Activated CD8-positive, alpha-beta T cell treated with anti-CD3 and anti-CD28 coated beads for 36 hours (primary cell): Measurements from ENCODE around the gene LY86. TPM values are rescaled to one million over a fixed set of nuclear protein-coding genes. Genes with fewer than 3 reads are reported as not detected.

Source experiments
- ATAC-seq: fragments of 200-7000 bp; cut with Tn5 transposase; one replicate; pipeline ENCODE4 v1.10.0; 2021; ENCODE audit warnings: mild to moderate bottlenecking, moderate library complexity
- CTCF ChIA-PET: fragments of 350-600 bp; sonication (Branson Sonifier 250); formaldehyde crosslinking; loops from one replicate; lab custom pipeline; 2021; ENCODE audit warnings: antibody characterized with exemption; lab: Charles Lee
- POLR2A ChIA-PET: fragments of 350-600 bp; sonication (Branson Sonifier 250); formaldehyde crosslinking; loops from one replicate; lab custom pipeline; 2021; ENCODE audit warnings: antibody characterized with exemption; lab: Charles Lee
- DNase-seq: peaks from one replicate; pipeline ENCODE4 v3.0.0-alpha.2; 2020
- H3K27ac Mint-ChIP-seq: one replicate; pipeline ENCODE4 v1.8.0; 2021; ENCODE audit warnings: mild to moderate bottlenecking, mixed read lengths
- H3K27me3 Mint-ChIP-seq: one replicate; pipeline ENCODE4 v1.8.0; 2021; ENCODE audit warnings: mixed read lengths
- H3K36me3 Mint-ChIP-seq: one replicate; pipeline ENCODE4 v1.8.0; 2021; ENCODE audit warnings: low read depth, mixed read lengths
- H3K4me1 Mint-ChIP-seq: one replicate; pipeline ENCODE4 v1.8.0; 2021; ENCODE audit warnings: low read depth, mixed read lengths
- H3K4me3 Mint-ChIP-seq: one replicate; pipeline ENCODE4 v1.8.0; 2021; ENCODE audit warnings: mild to moderate bottlenecking, moderate library complexity, mixed read lengths
- H3K9me3 Mint-ChIP-seq: one replicate; pipeline ENCODE4 v1.8.0; 2021; ENCODE audit warnings: mixed read lengths
- intact Hi-C: fragments of 100-400 bp; cut with micrococcal nuclease; formaldehyde crosslinking; loops from one replicate; pipeline ENCODE4 v1.10.0; 2022
- total RNA-seq, 2 experiments: library from RNA; stranded (reverse); gene quantifications; one replicate each; pipeline ENCODE4 v1.2.3, GENCODE V29; 2021
- TF ChIP-seq, protein P1 (sequence below): fragments of 200-600 bp; IDR thresholded peaks from one replicate; pipeline ENCODE4 v1.8.0; 2022; ENCODE audit warnings: antibody characterized with exemption, mild to moderate bottlenecking

LY86 gene
- total RNA-seq, 2 experiments from 2014 or later = 0.32 TPM; not detected in 1

DNA sequence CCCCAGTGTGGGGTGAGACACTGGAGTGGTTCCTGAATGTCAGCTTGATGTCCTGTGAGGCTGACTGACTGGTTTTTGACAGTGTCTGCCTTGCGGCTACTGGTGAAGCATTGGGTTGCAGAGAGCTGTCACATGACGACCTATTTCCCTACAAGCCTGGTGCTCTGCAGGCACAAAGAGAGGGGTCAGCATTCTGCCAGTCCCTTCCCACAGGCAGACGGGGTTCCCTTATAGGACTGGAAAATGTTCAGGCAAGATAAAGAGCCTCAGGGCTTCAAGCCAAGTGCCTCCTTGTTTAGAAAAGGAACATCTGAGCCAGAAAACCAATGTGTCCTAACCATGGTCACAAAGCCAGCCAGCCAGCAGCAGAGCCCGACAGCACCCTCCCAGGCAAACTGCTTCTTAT, 11.0 kb downstream of the LY86 start:
- TF ChIP-seq, protein P1, sequence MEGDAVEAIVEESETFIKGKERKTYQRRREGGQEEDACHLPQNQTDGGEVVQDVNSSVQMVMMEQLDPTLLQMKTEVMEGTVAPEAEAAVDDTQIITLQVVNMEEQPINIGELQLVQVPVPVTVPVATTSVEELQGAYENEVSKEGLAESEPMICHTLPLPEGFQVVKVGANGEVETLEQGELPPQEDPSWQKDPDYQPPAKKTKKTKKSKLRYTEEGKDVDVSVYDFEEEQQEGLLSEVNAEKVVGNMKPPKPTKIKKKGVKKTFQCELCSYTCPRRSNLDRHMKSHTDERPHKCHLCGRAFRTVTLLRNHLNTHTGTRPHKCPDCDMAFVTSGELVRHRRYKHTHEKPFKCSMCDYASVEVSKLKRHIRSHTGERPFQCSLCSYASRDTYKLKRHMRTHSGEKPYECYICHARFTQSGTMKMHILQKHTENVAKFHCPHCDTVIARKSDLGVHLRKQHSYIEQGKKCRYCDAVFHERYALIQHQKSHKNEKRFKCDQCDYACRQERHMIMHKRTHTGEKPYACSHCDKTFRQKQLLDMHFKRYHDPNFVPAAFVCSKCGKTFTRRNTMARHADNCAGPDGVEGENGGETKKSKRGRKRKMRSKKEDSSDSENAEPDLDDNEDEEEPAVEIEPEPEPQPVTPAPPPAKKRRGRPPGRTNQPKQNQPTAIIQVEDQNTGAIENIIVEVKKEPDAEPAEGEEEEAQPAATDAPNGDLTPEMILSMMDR = no peak

DNA sequence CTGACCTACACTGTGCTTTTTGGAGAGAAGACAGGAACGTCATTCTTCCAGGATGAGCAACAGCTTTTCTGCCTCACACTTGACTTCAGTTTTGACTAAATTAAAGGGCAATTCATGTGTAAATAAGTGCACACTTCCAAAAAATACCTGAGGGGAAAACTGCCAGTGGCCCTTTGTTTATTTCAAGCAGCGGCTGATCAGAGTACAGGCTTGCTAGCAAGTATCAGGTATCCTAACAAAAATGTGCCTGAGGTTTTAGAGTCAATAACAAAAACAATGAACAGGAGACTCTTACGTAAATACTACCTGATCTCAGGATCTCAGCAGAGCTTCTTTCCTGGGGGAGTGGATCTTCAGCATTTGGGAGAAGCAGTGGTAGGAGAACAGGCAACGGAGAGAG, 12.4 kb downstream of the LY86 start:
- no peak overlapping the region for H3K27ac Mint-ChIP-seq
- DNase-seq (no peak), ATAC-seq (no peak)
- CTCF ChIA-PET = no interaction called here
- POLR2A ChIA-PET = interaction anchor here (0.6 kb wide), 1 partner anchor 309 kb away, joined by 3 read pairs; no protein-coding TSS in a partner anchor
- no peaks in the 10 kb centered on the region for H3K36me3 Mint-ChIP-seq
- intact Hi-C loops = no loop called here
- peaks cover 3% of the 10 kb centered on the region for H3K9me3 Mint-ChIP-seq
- no peaks in the 10 kb centered on the region for H3K27me3 Mint-ChIP-seq
- no peak overlapping the region for H3K4me3 Mint-ChIP-seq
- H3K4me1 Mint-ChIP-seq = peaks cover 13% of the 10 kb centered on the region
- TF ChIP-seq, protein P1 = no peak

More for the DNA sequence above, 11.0 kb downstream of the LY86 start:
- H3K4me1 Mint-ChIP-seq = peaks cover 14% of the 10 kb centered on the region
- ATAC-seq (no peak), DNase-seq (no peak)
- peaks cover 3% of the 10 kb centered on the region for H3K9me3 Mint-ChIP-seq
- H3K27me3 Mint-ChIP-seq = no peaks in the 10 kb centered on the region
- H3K4me3 Mint-ChIP-seq = no peak overlapping the region
- no peaks in the 10 kb centered on the region for H3K36me3 Mint-ChIP-seq
- no peak overlapping the region for H3K27ac Mint-ChIP-seq
- intact Hi-C loops = no loop called here
- ChIA-PET CTCF (no interaction called here), POLR2A (no interaction called here)

DNA sequence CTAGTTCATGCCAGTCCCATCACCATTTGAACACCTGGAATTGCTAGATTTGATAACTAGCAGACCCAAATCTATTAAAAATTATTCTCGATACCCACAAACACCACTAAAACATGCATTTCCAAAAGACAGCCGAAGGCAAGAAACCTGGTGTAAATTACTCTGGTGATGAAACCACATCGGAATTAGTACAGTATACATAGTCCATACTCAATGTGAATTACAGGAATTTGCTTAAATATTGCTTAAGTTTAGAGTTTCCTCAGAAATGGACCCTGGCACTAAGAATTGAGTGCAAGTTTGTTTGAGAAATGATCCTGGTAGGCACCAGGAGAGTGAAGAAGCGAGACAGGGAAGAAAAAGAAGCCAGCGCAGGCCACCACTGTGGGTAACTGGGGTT, 13.7 kb downstream of the LY86 start:
- intact Hi-C loops = no loop called here
- ATAC-seq (no peak), DNase-seq (no peak)
- Mint-ChIP-seq H3K4me3 (no peak overlapping the region), H3K4me1 (peaks cover 3% of the 10 kb centered on the region), H3K36me3 (no peaks in the 10 kb centered on the region), H3K9me3 (peaks cover 3% of the 10 kb centered on the region), H3K27ac (no peak overlapping the region), H3K27me3 (no peaks in the 10 kb centered on the region)
- ChIA-PET POLR2A (no interaction called here), CTCF (no interaction called here)
- TF ChIP-seq, protein P1 = no peak

DNA sequence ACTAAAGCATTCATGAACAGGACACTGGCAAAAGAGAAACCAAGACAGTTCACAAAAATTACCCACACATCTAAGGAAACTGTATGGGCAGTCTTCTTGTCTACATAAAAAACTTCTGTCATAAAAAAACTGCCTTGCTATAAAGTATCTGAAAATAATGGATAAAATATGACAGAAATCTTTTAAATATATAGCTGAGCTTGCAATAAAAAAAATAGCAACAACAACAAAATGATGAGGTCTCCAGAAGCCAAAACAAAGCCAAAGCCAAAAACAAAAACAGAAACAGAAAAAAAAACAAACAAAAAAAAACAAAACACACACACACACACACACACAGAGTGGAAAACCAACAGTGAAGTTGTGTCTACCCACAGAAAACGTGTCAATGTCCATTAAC, 14.8 kb downstream of the LY86 start:
- H3K27me3 Mint-ChIP-seq = no peaks in the 10 kb centered on the region
- peaks cover 3% of the 10 kb centered on the region for H3K9me3 Mint-ChIP-seq
- peaks cover 3% of the 10 kb centered on the region for H3K4me1 Mint-ChIP-seq
- no peaks in the 10 kb centered on the region for H3K36me3 Mint-ChIP-seq
- ChIA-PET POLR2A (no interaction called here), CTCF (no interaction called here)
- H3K27ac Mint-ChIP-seq = no peak overlapping the region
- no peak for ATAC-seq
- H3K4me3 Mint-ChIP-seq = no peak overlapping the region
- intact Hi-C loops = no loop called here
- no peak for DNase-seq
- TF ChIP-seq, protein P1 = no peak

DNA sequence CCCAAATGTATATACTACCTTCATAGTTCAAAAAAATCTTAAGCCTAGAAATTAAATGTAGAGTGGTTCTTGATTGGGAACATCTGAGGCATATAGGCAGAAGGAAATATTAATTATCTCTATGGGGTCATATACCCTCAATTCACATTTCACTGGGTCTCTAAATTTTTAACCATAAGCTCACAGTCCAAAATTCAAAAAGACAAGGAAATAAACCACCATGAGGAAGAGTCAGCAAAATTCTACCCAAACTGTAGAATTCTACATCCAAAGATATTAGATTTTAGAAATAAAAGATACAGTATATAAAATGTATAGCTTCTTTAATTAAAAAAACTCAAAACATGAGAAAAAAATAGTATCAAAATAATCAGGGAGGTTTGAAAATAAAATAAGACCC, 15.5 kb downstream of the LY86 start:
- ChIA-PET POLR2A (no interaction called here), CTCF (interaction anchor here (0.6 kb wide), 1 partner anchor 544 kb away, joined by 3 read pairs; no protein-coding TSS in a partner anchor)
- intact Hi-C loops = no loop called here
- ATAC-seq (no peak), DNase-seq (no peak)
- H3K4me1 Mint-ChIP-seq = peaks cover 6% of the 10 kb centered on the region
- H3K4me3 Mint-ChIP-seq = no peak overlapping the region
- H3K27ac Mint-ChIP-seq = no peak overlapping the region
- H3K36me3 Mint-ChIP-seq = no peaks in the 10 kb centered on the region
- H3K9me3 Mint-ChIP-seq = peaks cover 3% of the 10 kb centered on the region
- H3K27me3 Mint-ChIP-seq = no peaks in the 10 kb centered on the region
- TF ChIP-seq, protein P1 = no peak
